B cell (primary cell): ENCODE data around the gene BNIP5. TPM values are rescaled to one million over a fixed set of nuclear protein-coding genes. Genes with fewer than 3 reads are reported as not detected.

Experiments used
- ATAC-seq: fragments of 200-7000 bp; cut with Tn5 transposase; one replicate; pipeline ENCODE4 v1.10.0; 2021; ENCODE audit warnings: low read depth, mild to moderate bottlenecking, moderate number of reproducible peaks, moderate library complexity
- CTCF ChIA-PET: fragments of 350-600 bp; sonication (Branson Sonifier 250); formaldehyde crosslinking; loops from one replicate; lab custom pipeline; 2021; ENCODE audit warnings: antibody characterized with exemption, inconsistent platforms; lab: Charles Lee
- POLR2A ChIA-PET: fragments of 350-600 bp; sonication (Branson Sonifier 250); formaldehyde crosslinking; loops from one replicate; lab custom pipeline; 2021; ENCODE audit warnings: antibody characterized with exemption; lab: Charles Lee
- DNase-seq: peaks from one replicate; pipeline ENCODE4 v3.0.0; 2013
- H2AFZ ChIP-seq: 2 replicates; pipeline ENCODE4 v1.6.1; 2012; ENCODE audit warnings: mild to moderate bottlenecking, low read depth, low read length; ENCODE audit not compliant: insufficient read depth, poor library complexity, severe bottlenecking
- H3K27ac ChIP-seq, 2 donors: 1 replicate in 1 of 2; 2 replicates in 1 of 2; pipeline ENCODE4 v1.5.1; 2012 to 2013; ENCODE audit warnings: low read length in 2 of 2, mild to moderate bottlenecking in 2 of 2, moderate library complexity in 1 of 2
- H3K27me3 ChIP-seq, 4 experiments: fragments of 200-600 bp in 1 of 4; sonication (generic) in 1 of 4; replicated peaks in 1 of 4; 1 replicate in 2 of 4; 2 replicates in 2 of 4; pipeline versions ENCODE4 v1.6.1 to v1.7.0; 2013 to 2016; ENCODE audit warnings: low read length in 3 of 4, mild to moderate bottlenecking in 2 of 4, mixed read lengths in 1 of 4, moderate library complexity in 1 of 4; ENCODE audit not compliant: insufficient read depth in 4 of 4, control insufficient read depth in 3 of 4; ENCODE audit errors: control extremely low read depth in 1 of 4
- H3K36me3 ChIP-seq, 2 experiments: replicated peaks in 1 of 2; 1 replicate in 1 of 2; 2 replicates in 1 of 2; pipeline versions ENCODE4 v1.6.1 to v1.7.1; 2013; ENCODE audit warnings: low read length in 1 of 2; ENCODE audit not compliant: insufficient read depth in 2 of 2, control insufficient read depth in 1 of 2; ENCODE audit errors: control extremely low read depth in 1 of 2, extremely low read depth in 1 of 2
- H3K4me1 ChIP-seq, 2 donors: fragments of 200-600 bp in 1 of 2; sonication (generic) in 1 of 2; 1 replicate in 1 of 2; 2 replicates in 1 of 2; pipeline versions ENCODE4 v1.5.1 to v1.6.1; 2013 to 2017; ENCODE audit warnings: low read length in 2 of 2; ENCODE audit not compliant: control insufficient read depth in 2 of 2, insufficient read depth in 2 of 2
- H3K4me2 ChIP-seq: replicated peaks from 2 replicates; pipeline ENCODE3; 2012; ENCODE audit warnings: mild to moderate bottlenecking, low read depth, low read length; ENCODE audit not compliant: poor library complexity, severe bottlenecking
- H3K4me3 ChIP-seq, 5 experiments: fragments of 200-600 bp in 1 of 5; sonication (generic) in 1 of 5; 1 replicate in 3 of 5; 2 replicates in 2 of 5; pipeline versions ENCODE4 v1.5.1 to v1.7.0; 2011 to 2016; ENCODE audit warnings: low read length in 4 of 5, mild to moderate bottlenecking in 4 of 5, low read depth in 2 of 5, control low read depth in 1 of 5, moderate library complexity in 1 of 5; ENCODE audit not compliant: insufficient read depth in 1 of 5; ENCODE audit errors: control extremely low read depth in 1 of 5, extremely low read depth in 1 of 5
- H3K79me2 ChIP-seq: fragments of 200-600 bp; sonication (generic); one replicate; pipeline ENCODE4 v1.6.0; 2016; ENCODE audit warnings: low read length; ENCODE audit not compliant: control insufficient read depth, insufficient read depth
- H3K9ac ChIP-seq: fragments of 200-600 bp; sonication (generic); 2 replicates; pipeline ENCODE4 v1.6.1; 2017; ENCODE audit warnings: mild to moderate bottlenecking, low read length, moderate library complexity
- H3K9me3 ChIP-seq, 3 donors: one replicate each; pipeline versions ENCODE4 v1.6.1 to v1.7.1; 2013; ENCODE audit warnings: low read length in 2 of 3; ENCODE audit not compliant: control insufficient read depth in 2 of 3, insufficient read depth in 1 of 3; ENCODE audit errors: control extremely low read depth in 1 of 3
- H4K20me1 ChIP-seq: 2 replicates; pipeline ENCODE4 v1.6.0; 2012; ENCODE audit warnings: mild to moderate bottlenecking, low read length; ENCODE audit not compliant: insufficient read depth, control insufficient read depth, poor library complexity, severe bottlenecking
- H3K27ac Mint-ChIP-seq: one replicate; pipeline ENCODE4 v1.8.0; 2021; ENCODE audit warnings: mixed read lengths
- H3K27me3 Mint-ChIP-seq: one replicate; pipeline ENCODE4 v1.8.0; 2021; ENCODE audit warnings: mixed read lengths
- H3K4me1 Mint-ChIP-seq: one replicate; pipeline ENCODE4 v1.8.0; 2021; ENCODE audit warnings: mixed read lengths
- H3K4me3 Mint-ChIP-seq: one replicate; pipeline ENCODE4 v1.8.0; 2021; ENCODE audit warnings: mixed read lengths
- H3K9me3 Mint-ChIP-seq: one replicate; pipeline ENCODE4 v1.8.0; 2022; ENCODE audit warnings: mixed read lengths; ENCODE audit not compliant: insufficient read depth
- CTCF ChIP-seq: fragments of 200-600 bp; IDR thresholded peaks from one replicate; pipeline ENCODE4 v1.8.0; 2022; ENCODE audit warnings: antibody characterized with exemption, mild to moderate bottlenecking
- EZH2 ChIP-seq: IDR thresholded peaks from 2 replicates; pipeline ENCODE4 v1.6.1; 2012; ENCODE audit warnings: borderline replicate concordance, low read depth, mild to moderate bottlenecking, moderate library complexity, low read length; ENCODE audit not compliant: insufficient read depth, poor library complexity, severe bottlenecking
- WGBS: methylation state at CpG from one replicate; pipeline ENCODE4 v1.1.5; 2013; ENCODE audit warnings: missing lambda C conversion rate; ENCODE audit not compliant: insufficient coverage; 5-methylcytosine and 5-hydroxymethylcytosine counted together
- intact Hi-C: fragments of 100-400 bp; cut with micrococcal nuclease; formaldehyde crosslinking; loops from one replicate; pipeline ENCODE4 v1.10.0; 2022
- polyA plus RNA-seq: library from polyadenylated mRNA; depleted of rRNA; stranded (reverse); fragments of >200 nt; gene quantifications from 2 replicates; pipeline ENCODE4 v1.2.3, GENCODE V29; 2012
- total RNA-seq, 2 donors: library from RNA; stranded (reverse); fragments of 120-200 nt in 1 of 2; gene quantifications; 1 replicate in 1 of 2; 2 replicates in 1 of 2; pipeline versions ENCODE4 v1.2.3 to v1.2.4, GENCODE V29; 2013 to 2022

BNIP5 gene
- total and polyA plus RNA-seq, 2 donors (not counting 1 experiment from before 2014, with no cell fraction given): 0.06 to 0.10 TPM

GRCh38 chr6:36319436-36319762 is 17.3 kb downstream of the BNIP5 start:
- no peak overlapping the region for H2AFZ ChIP-seq
- TF ChIP-seq EZH2: no peak
- TF ChIP-seq CTCF: no peak
- no peak overlapping the region for H3K4me2 ChIP-seq
- Mint-ChIP-seq H3K9me3 (no peaks in the 10 kb centered on the region), H3K27me3 (no peaks in the 10 kb centered on the region), H3K4me3 (no peak overlapping the region), H3K4me1 (no peaks in the 10 kb centered on the region), H3K27ac (no peak overlapping the region)
- intact Hi-C loops: no loop called here
- DNase-seq: no peak
- no peak overlapping the region for H3K4me3 ChIP-seq
- no peaks in the 10 kb centered on the region for H3K27me3 ChIP-seq
- WGBS: 100% methylated on average over 6 of the region's 9 CpGs
- no peaks in the 10 kb centered on the region for H3K79me2 ChIP-seq
- no peak for ATAC-seq
- ChIA-PET CTCF (interaction anchor here (1.3 to 2.1 kb wide), 3 partner anchors 8 to 22 kb away, joined by 3 to 6 read pairs (median 3); no protein-coding TSS in a partner anchor), POLR2A (no interaction called here)
- H4K20me1 ChIP-seq: no peaks in the 10 kb centered on the region
- no peak overlapping the region for H3K9ac ChIP-seq
- peaks cover 0 to 1% of the 10 kb centered on the region in 2 donors for H3K4me1 ChIP-seq
- no peaks in the 10 kb centered on the region for H3K36me3 ChIP-seq
- no peaks in the 10 kb centered on the region for H3K9me3 ChIP-seq
- H3K27ac ChIP-seq: no peak overlapping the region

- no peak overlapping the region for H2AFZ ChIP-seq
- intact Hi-C loops: no loop called here
- Mint-ChIP-seq H3K4me3 (no peak overlapping the region), H3K27ac (peak overlapping the region; percentile 13), H3K27me3 (no peaks in the 10 kb centered on the region), H3K9me3 (no peaks in the 10 kb centered on the region), H3K4me1 (peaks cover 4% of the 10 kb centered on the region)
- DNase-seq (no peak), ATAC-seq (no peak)
- H3K9me3 ChIP-seq: no peaks in the 10 kb centered on the region
- no peaks in the 10 kb centered on the region for H3K36me3 ChIP-seq
- no peaks in the 10 kb centered on the region for H4K20me1 ChIP-seq
- TF ChIP-seq EZH2: no peak
- TF ChIP-seq CTCF: no peak
- ChIA-PET CTCF (interaction anchor here (1.4 to 2.1 kb wide), 2 partner anchors 9 to 22 kb away, joined by 3 to 6 read pairs; no protein-coding TSS in a partner anchor), POLR2A (no interaction called here)
- 92% methylated on average over 3 of the region's 6 CpGs for WGBS
- H3K27ac ChIP-seq: no peak overlapping the region
- no peak overlapping the region for H3K4me3 ChIP-seq
- peaks cover 0 to 5% of the 10 kb centered on the region in 2 donors for H3K4me1 ChIP-seq
- no peak overlapping the region for H3K4me2 ChIP-seq
- H3K79me2 ChIP-seq: no peaks in the 10 kb centered on the region
- no peak overlapping the region for H3K9ac ChIP-seq
- H3K27me3 ChIP-seq: no peaks in the 10 kb centered on the region
Measured at GRCh38 chr6:36318690-36319435, 17.8 kb downstream of the BNIP5 start.
